ENCODE data around the gene SLC25A4.
"Not testable (repeated sequence)": the region's sequence is repeated elsewhere in the genome, so short reads cannot be mapped to it uniquely, and the experiment has no call there.

Gene SLC25A4

GRCh38 chr4:185194924-185195888 is 52.1 kb downstream of the SLC25A4 start:
- no peak overlapping the region for H3K4me2 ChIP-seq
- peaks cover 63% of the 10 kb centered on the region for H3K36me3 ChIP-seq
- no peak for TF ChIP-seq Cebpa-rat (IDR thresholded peaks at IDR 0.05)
- H4K20me1 ChIP-seq = peaks cover 89% of the 10 kb centered on the region
- H3K9me3 ChIP-seq = no peaks in the 10 kb centered on the region
- no peaks in the 10 kb centered on the region for H3K27me3 ChIP-seq
- H3K4me3 ChIP-seq = no peak overlapping the region
- H3K4me1 ChIP-seq = no peaks in the 10 kb centered on the region
- no peak overlapping the region for H3K27ac ChIP-seq
- H3K9ac ChIP-seq = no peak overlapping the region

- Histone ChIP-seq H3K9ac (no peak overlapping the region), H3K4me2 (no peak overlapping the region), H3K27me3 (no peaks in the 10 kb centered on the region), H3K27ac (no peak overlapping the region), H4K20me1 (peaks cover 96% of the 10 kb centered on the region), H3K36me3 (peaks cover 63% of the 10 kb centered on the region), H3K9me3 (no peaks in the 10 kb centered on the region), H3K4me3 (no peak overlapping the region), H3K4me1 (peaks cover 1% of the 10 kb centered on the region; the same call in 1 of the 2 replicates)
- TF ChIP-seq Cebpa-rat (IDR thresholded peaks at IDR 0.05) = no peak
Measured at GRCh38 chr4:185196437-185196836, 53.4 kb downstream of the SLC25A4 start.

DNA sequence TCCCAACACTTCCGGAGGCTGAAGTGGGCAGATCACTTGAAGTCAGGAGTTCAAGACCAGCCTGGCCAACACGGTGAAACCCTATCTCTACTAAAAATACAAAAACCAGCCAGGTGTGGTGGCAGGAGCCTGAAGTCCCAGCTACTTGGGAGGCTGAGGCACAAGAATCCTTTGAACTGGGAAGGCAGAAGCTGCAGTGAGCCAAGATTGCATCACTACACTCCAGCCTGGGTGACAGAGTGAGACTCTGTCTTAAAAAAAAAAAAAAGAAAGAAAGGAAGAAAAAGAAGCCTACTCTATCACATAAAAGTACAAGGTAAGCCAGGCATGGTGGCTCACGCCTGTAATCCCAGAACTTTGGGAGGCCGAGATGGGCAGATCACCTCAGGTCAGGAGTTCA is 55.1 kb downstream of the SLC25A4 start:
- Histone ChIP-seq H3K36me3 (peaks cover 58% of the 10 kb centered on the region), H3K4me1 (peaks cover 19% of the 10 kb centered on the region), H4K20me1 (peaks cover 95% of the 10 kb centered on the region)
- not testable (repeated sequence) for H3K4me3 ChIP-seq, H3K27me3 ChIP-seq, H3K9me3 ChIP-seq, H3K9ac ChIP-seq, H3K27ac ChIP-seq, H3K4me2 ChIP-seq
